GM19193 (cell line): Measurements from ENCODE around the gene CCNB1IP1.

Experiments
- POLR2A ChIP-seq: IDR thresholded peaks from 4 replicates; pipeline ENCODE4 v1.6.1; 2011; ENCODE audit not compliant: insufficient read depth, insufficient read length; ENCODE audit errors: extremely low read depth

CCNB1IP1 gene

GRCh38 chr14:20294636-20295035 is 38.4 kb downstream of the CCNB1IP1 start:
- no peak for TF ChIP-seq POLR2A

GRCh38 chr14:20278414-20278813 is 54.7 kb downstream of the CCNB1IP1 start:
- TF ChIP-seq POLR2A = no peak

- TF ChIP-seq POLR2A = no peak
Observed at GRCh38 chr14:20277409-20277808, 55.7 kb downstream of the CCNB1IP1 start.

- no peak for TF ChIP-seq POLR2A
Observed at GRCh38 chr14:20274062-20274461, 59.0 kb downstream of the CCNB1IP1 start.

GRCh38 chr14:20262642-20263128 is 70.4 kb downstream of the CCNB1IP1 start:
- TF ChIP-seq POLR2A = no peak
